ENCODE measurements around the gene HMHB1. TPM values are rescaled to one million over a fixed set of nuclear protein-coding genes. Genes with fewer than 3 reads are reported as not detected.

Gene HMHB1
- total RNA-seq, 1 donor from 2014 or later: 1.2 TPM

DNA sequence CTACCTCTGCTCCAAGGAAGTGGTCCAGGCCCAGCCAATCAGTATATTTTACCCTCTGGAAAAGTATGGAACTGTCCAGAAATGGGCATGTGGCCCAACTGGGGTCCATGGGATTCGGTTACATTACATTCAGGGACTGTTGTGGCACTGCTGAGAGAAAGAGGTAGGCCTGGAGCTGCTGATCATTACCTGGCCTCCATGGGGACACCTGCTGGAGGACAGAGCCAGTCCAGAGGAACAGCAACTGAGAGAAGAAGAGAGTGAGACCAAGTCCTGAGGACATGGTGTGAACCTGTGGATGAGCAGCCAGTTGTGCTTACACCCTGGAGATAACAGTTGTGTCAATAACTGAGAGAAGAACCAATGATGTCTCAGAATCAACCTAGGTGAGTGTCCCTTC, 48.2 kb downstream of the HMHB1 start:
- POLR2A ChIA-PET: no interaction called here
- intact Hi-C loops (cut with micrococcal nuclease): no loop called here
- no peak for DNase-seq
- CTCF ChIA-PET: no interaction called here
- Mint-ChIP-seq H3K9me3 (peaks cover 4% of the 10 kb centered on the region), H3K4me1 (peaks cover 6% of the 10 kb centered on the region), H3K36me3 (ENCODE audit: low read depth) (no peaks in the 10 kb centered on the region), H3K27ac (no peak overlapping the region), H3K27me3 (no peaks in the 10 kb centered on the region), H3K4me3 (no peak overlapping the region)
- no peak for ATAC-seq (ENCODE audit: low read depth)
- TF ChIP-seq, protein P1, sequence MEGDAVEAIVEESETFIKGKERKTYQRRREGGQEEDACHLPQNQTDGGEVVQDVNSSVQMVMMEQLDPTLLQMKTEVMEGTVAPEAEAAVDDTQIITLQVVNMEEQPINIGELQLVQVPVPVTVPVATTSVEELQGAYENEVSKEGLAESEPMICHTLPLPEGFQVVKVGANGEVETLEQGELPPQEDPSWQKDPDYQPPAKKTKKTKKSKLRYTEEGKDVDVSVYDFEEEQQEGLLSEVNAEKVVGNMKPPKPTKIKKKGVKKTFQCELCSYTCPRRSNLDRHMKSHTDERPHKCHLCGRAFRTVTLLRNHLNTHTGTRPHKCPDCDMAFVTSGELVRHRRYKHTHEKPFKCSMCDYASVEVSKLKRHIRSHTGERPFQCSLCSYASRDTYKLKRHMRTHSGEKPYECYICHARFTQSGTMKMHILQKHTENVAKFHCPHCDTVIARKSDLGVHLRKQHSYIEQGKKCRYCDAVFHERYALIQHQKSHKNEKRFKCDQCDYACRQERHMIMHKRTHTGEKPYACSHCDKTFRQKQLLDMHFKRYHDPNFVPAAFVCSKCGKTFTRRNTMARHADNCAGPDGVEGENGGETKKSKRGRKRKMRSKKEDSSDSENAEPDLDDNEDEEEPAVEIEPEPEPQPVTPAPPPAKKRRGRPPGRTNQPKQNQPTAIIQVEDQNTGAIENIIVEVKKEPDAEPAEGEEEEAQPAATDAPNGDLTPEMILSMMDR (IDR thresholded peaks at IDR 0.05): no peak

DNA sequence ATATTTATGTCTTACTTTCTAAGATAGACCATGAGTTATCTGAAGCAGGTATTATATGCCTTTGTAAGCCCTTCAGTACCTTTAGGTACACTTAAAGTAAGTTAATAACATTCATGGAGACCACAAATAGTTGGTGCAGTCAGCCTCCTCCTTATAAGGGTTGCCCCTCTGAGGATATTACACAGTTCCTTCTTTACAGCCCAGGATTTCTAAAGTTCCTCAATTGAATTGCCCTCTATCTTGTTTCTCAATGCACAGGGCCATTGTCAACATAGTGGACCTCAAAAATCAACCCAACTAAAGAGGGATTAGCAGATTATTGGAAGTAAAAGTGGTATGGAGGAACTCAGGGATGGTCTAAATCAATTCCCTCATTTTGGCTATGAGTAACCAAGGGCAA, 50.3 kb downstream of the HMHB1 start:
- intact Hi-C loops (cut with micrococcal nuclease): no loop called here
- DNase-seq: no peak
- ATAC-seq (ENCODE audit: low read depth): no peak
- no peak overlapping the region for H3K27ac Mint-ChIP-seq
- peaks cover 6% of the 10 kb centered on the region for H3K4me1 Mint-ChIP-seq
- H3K4me3 Mint-ChIP-seq: no peak overlapping the region
- POLR2A ChIA-PET: no interaction called here
- no peaks in the 10 kb centered on the region for H3K27me3 Mint-ChIP-seq
- no peaks in the 10 kb centered on the region for H3K36me3 Mint-ChIP-seq (ENCODE audit: low read depth)
- H3K9me3 Mint-ChIP-seq: no peaks in the 10 kb centered on the region
- TF ChIP-seq, protein P1 (IDR thresholded peaks at IDR 0.05): no peak
- CTCF ChIA-PET: no interaction called here

DNA sequence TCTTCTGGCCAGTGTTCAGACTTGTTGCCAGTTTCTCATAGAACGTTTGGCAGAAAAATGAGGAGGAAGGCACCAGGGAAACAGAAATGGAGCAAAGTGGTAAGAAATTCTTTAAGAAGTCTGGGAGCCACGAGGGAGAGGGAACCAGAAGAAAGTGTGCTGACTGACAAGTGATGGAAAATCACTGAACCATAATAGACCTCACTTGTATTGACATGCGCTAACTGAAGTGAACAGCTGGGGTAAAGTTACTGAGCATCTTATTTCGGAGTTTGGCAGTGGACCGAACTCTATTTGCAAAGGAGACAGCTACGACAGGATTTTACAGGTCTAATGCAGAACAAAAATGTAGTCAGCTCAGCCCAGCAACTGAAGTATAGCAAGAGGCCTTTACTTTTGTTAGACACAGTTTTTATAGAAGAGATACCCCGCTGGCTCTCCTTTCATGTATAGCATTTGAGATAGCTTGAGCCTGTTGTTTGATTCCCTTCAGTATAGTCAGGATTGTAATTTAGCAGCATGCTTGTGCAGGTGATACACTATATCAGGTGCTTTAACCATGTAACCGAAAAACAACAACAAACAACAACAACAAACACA, 53.6 kb downstream of the HMHB1 start:
- CTCF ChIA-PET: no interaction called here
- POLR2A ChIA-PET: no interaction called here

More for the DNA sequence above, 53.6 kb downstream of the HMHB1 start:
- Mint-ChIP-seq H3K4me1 (peaks cover 6% of the 10 kb centered on the region), H3K27me3 (no peaks in the 10 kb centered on the region), H3K27ac (no peak overlapping the region), H3K9me3 (no peaks in the 10 kb centered on the region), H3K36me3 (ENCODE audit: low read depth) (no peaks in the 10 kb centered on the region), H3K4me3 (no peak overlapping the region)
- intact Hi-C loops (cut with micrococcal nuclease): no loop called here
- TF ChIP-seq, protein P1 (IDR thresholded peaks at IDR 0.05): no peak
- DNase-seq: no peak
- ATAC-seq (ENCODE audit: low read depth): no peak
